GM21619 (cell line): ENCODE data around the gene DSCAM.
"Not testable (repeated sequence)": the region's sequence is repeated elsewhere in the genome, so short reads cannot be mapped to it uniquely, and the experiment has no call there.

ENCODE experiments used
- ATAC-seq: cut with Tn5 transposase; IDR thresholded peaks from one replicate; pipeline ENCODE4 v1.9.1; 2021; ENCODE audit not compliant: unreplicated experiment

Gene DSCAM

DNA sequence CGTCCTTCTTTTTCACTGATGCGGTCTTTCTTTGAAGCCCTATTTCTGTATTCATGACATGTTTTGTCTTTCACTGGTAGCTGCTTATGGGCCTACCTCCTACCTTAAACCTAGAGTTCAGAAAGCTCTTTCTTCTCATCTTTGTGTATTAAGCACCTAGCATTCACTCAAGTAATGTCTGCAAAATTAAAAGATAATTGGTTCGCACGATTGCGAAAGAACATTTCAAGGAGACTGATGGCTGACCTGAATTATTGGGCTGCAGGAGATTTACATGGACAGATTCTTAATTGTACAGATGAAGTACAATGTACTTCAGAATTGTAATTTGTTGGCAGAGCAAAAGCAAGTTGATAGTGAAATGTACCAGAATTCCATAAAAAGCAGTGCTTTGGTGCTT is 773.3 kb downstream of the DSCAM start:
- no peak for ATAC-seq

DNA sequence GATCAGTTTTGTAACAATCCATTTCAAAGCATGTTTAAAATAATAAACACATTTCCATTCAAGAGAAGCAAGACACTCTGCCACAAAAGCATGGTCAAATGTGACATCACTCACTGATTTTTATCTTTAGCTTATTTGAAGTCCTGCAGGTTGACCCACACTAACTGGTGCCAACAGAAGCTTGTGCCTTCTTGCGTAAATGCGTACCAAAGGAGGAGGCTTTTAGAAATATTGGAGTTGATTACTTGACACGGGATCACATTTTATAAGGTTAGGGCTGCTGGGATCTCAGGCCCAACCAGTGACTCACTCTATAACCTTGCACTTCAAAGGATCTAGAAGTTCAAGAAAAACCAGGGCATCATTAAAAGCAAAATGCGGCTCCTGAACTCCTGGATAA is 776.1 kb downstream of the DSCAM start:
- no peak for ATAC-seq

DNA sequence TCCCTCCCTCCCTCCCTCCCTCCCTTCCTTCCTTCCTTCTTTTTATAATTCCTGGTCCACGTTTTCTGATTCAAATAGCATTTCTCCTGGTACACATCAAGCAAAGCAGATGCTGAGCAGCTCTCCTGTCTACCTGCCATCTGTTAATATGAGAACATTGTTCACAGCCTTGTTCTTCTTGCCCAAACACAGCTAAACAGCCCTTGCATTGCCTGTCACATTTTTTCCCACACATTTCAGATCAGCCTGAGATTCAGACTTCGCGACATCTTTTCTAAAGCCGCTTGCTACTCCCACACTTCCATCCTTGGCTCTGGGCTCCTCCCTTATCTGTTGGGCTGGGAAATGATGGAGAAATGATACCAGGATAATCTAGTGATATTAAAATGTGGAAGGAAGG is 779.2 kb downstream of the DSCAM start:
- ATAC-seq = no peak

DNA sequence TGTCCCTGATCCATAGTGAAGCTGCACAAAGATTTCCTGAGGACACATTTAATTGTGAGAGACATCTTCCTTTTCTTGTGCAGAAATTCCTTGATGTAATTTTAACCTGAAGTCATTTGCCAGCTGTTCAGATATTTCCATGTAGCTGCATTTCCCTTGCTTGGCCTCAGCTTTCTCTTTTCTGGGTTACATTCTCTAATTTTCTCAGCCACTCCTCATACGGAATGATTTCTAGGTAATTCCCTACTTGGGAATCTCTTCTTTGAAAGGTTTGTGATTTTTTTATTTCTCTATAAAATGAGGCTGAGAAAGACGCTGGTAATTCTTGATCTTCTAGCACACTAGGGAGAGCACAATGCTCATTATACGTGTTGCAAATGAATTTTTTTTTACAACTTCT is 780.7 kb downstream of the DSCAM start:
- ATAC-seq = no peak

DNA sequence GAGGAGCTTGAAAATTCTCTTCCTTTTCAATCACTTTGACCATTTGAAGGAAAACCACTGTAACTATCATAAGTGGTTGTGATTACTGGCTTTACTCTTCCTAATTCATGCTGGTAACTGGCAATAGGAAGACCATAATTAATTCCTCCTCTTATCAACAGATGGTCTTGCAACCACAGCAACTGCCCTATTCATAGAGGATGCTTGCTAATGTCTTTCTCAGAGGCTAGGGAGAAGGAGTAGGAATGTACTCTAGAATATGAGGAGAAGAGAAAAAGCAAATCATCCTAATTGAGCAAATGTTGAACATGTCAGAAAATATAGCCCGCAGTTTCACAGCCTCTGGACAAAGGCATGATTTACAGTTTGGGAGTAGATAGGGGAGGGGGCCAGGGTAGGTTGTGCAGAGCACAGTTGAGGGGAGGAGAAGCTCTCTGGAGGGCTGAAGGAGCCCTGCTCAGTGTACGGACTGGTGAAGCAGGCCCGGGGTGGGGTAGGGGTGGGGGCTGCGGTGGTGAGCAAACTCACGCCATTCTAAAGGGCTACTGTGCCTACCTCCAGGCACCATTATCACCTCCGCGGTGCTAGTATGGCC is 786.8 kb downstream of the DSCAM start:
- no peak for ATAC-seq

DNA sequence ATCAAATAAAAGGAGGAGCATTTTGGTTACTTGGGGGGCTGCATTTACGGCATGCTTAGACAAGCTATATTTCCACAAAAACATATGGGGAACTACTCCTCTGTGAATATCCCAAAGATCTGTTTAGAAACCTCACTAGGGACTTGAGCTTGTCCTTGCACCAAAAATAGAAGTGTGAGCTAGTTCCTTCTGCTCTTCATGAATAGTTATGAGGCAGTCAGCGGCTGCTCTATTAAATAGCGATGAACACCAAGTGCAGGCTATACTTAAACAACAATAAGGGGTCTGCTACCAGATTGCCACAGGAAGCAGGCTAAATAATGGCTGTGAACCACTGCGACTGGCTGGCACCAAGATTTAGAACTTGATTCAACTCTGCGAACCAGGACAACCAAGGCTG is 789.6 kb downstream of the DSCAM start:
- no peak for ATAC-seq

DNA sequence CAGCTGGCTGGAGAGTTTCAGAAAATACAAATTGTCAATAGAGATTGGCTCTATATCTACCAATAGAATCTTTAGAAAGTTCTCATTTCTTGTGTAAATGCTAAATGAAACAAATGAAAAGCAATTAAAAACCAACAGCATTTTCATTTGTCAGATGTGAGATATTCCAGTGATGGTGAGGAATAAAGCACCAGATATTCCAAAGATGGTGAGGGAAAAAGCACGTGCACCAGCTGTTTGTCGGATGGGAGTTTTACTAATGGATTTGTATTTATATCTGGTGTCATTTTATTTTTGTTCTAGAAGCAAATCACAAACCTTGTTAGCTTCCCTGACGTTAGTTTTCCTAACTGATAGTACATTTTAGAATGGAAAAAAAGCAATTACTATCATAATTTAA is 790.9 kb downstream of the DSCAM start:
- ATAC-seq = no peak

DNA sequence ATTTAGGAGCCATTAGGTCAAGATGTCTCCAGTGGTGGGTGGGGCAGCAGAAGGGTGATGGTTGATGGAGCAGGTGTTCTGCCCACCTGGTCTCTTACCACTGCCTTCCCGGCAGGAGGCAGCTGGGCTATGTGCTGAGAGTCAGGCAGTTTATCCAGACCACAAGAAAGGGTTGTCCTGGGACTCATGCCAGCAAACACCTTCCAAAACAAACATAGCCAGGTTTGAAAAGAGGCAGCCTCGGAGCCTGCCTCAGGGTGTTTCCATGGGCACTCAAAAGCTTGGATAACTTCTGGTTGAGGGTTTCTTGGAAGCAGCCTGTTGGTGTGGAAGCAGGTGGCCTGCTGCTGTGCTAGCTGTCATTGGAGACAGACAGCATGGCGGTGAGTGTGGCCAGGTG is 792.6 kb downstream of the DSCAM start:
- ATAC-seq = no peak

DNA sequence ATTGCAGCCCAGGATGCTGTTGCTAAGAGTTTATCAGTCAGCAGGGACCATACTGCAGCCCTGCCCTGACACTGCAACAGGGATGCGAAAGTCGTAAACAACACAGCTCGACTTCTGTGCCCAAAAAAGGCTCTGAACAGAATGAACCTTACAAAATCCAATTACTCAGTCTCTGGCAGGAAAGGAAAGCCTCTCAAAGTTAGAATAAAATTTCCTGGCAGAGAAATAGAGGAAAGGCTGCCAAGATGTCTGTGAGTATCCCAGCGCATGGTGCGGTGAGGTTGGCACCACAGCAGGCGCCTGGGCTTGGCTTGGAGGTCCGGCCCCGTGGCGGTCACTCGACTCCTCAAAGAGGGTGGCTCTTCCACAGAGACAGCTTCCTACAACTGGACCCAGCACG is 794.0 kb downstream of the DSCAM start:
- ATAC-seq = no peak

DNA sequence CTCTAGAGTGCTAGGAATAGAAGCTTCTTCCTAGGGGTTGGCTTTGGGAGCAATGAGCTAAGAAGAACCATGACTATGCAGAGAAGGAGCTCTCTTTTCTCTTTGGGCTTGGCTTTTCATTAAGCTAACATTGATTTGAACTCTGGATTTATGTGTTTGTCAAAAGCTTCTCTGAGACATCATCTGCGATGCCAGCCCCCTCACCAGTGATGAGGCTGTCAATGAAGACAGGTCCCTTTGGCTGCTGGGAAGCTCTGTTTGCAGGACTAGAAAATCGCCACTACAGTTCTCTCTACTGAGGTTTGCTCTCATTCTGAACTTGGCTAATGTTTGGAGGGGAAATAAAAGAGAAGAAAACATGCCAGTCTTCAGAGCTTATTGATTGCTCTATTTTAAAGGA is 794.7 kb downstream of the DSCAM start:
- ATAC-seq = no peak

DNA sequence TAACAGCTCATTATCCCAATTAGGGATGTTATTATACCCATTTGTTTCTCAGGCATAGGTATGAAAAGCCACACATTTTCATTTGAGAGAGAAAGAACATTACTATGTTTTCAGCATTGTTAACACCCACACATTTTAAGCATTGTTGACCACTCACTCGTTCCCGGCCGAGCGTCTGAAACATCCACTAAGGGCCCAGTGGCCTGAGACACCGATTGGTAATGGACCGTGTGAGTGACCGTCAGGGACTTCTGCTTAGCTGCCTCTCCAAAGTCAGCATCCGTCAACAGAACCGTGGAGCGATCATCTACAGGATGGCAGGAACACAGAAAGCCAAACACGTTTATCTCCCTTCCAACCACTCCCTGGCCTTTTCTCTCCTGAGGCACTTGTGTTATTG is 795.2 kb downstream of the DSCAM start:
- no peak for ATAC-seq

DNA sequence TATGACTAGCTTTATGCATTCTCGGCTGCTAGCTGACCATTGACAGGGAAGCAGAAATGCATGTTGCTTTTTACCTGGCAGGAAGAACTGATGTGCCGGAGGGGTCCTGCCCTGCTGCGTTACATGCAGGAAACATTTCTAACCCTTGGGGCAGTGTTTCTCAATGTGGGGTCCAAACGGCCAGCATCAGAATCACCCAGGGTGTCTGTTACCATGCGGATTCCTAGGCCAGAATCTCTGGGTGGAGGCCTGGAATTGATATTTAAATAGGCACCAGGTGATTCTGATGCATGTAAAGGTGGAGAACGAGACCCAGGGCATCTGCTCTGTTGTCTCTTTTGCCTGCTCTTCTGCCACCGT is 797.0 kb downstream of the DSCAM start:
- no peak for ATAC-seq

DNA sequence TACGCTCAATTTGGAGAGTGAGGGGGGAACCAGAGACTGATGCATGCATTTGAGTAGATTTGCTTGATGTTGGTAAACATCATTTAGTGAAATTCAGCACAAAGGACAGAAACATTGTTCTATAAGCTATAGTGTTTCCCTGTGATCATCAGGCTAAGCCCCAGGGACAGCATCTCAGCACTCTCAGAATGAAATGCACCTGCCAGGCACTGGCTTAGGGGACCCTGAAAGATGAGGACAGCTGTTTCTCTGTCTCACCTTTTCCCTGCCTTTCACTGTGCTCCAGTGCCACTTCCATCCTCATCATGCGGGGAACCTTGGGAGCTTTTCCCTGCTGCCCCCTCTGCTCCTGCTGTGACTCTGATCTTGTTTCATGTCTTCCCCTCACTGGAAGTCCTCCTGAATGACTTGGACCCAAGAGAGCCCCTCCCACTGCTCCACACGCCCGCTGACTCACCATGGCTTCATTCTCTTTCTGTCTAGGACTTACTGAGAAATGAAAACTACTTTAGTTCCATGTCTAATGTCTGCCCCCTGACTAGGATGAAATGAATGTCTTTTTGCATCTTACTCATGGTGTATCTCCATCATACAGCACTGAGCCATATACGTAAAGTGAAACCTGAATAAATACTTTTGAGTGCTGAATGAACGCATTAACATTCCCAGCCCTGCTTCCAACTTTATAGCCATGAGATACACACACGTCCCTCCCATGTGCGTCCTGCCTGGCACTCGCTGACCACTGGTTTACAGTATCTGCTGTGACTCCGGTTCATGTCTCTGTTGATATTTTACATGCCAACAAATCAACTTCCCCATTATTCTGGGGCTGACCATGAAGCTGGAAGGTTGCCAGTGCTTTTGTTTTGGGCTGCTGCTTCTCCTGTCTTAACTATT is 797.7 kb downstream of the DSCAM start:
- no peak for ATAC-seq

DNA sequence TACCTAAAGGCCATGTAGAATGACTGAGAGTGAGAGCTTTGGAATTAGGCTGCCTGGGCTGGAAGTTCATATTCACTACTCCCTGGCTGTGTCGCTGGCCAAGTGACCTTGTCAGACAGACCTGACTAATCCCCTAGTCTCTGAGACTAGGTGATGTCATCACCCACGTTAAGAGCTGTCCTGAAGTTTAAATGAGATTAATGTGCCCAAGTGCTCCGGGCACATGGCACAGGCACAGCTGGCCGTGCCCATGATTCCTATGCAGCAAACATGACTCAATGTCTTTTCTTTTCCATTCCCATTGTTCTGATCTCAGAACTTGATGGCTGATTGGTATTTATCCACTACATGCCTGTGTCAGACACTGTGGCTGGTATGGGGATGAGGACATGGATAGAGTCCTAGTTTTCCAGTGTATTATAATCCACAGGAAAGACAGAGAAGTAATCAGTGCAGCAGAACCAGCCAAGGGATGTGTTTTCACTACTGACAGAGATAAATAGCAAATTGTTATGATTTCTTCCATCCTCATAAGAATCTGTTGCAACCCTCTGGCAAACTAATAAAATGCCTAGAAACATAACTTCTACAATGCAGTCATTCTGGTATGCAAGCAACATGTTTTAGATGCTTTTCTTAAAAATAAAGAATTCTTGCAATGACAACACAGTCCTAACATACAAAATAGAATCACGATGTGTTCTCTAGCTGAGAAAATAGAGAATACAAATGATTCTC is 798.8 kb downstream of the DSCAM start:
- no peak for ATAC-seq

DNA sequence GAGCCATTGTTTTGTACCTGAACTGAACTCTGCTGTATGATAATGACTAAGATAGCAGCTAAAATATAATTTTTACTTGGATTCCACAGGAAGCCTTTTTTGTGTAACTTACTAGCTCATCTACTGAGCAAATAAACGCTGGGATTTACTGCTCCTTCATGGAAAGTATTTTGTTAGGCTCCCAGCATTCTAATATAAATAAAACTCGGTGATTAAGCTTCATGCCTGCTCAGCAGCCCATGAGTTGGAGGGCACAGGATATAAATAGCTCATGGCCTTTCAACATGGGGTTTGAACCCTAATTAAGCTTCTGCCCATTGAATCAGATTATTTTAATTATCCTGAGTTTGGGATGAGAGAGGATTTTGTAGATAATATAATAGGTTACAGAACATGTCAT is 799.7 kb downstream of the DSCAM start:
- no peak for ATAC-seq

DNA sequence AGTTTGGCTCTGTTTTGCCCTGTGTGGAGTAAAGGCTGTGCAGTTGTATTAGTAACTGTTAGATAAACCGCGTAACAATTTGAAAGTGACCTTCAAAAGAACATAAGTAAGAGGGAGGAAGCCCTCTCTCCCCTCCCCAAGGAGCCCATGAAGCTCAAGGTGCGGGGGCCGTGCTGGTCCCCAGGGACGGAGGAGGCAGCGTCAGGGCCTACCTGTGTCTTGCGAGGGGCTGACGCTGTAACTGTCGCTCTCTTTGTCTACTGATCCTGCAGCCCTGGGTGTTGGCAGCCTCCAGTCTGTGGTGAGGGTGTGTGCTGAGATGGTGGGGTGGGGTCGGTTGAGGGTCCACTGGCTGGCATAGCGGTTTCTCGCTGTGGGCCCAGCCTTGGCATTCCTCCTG is 803.1 kb downstream of the DSCAM start:
- ATAC-seq = no peak

DNA sequence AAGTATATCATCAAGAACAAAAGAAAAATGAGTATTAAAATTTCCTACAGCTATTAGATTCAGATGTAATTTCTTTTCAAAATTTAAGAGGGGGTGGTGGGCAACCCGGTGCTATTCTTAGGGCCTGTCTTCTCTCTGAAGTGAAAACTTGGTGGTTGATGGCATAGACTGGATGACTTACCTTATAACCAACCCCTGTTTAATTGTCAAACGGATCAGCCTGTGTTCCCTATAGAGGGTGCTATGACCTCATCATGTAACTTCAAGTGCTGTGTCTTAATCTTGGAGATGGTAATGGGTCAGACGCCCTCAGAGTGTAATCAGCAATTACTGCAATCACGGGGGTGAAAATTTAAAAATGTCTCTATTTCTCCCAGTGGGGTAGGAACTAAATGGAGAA is 803.5 kb downstream of the DSCAM start:
- no peak for ATAC-seq

DNA sequence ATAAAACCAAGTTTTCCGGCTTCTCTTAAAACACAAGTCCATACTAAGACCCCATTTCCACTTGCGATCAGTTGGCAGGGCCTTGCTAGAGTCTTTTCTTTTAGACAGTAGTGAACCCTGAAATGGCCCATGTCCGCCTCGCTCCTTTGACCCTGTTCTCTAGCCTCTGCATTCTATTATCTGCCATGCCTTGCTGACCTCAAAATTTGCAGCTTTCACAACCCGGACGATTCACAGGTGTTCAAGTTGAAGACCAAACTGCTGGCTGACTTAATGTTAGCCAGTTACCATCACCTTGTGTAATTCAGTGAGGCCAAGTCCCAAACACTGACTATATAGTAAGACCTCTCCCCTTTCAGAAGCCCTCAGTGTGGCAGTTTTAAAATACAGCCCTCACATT is 805.5 kb downstream of the DSCAM start:
- ATAC-seq = no peak

DNA sequence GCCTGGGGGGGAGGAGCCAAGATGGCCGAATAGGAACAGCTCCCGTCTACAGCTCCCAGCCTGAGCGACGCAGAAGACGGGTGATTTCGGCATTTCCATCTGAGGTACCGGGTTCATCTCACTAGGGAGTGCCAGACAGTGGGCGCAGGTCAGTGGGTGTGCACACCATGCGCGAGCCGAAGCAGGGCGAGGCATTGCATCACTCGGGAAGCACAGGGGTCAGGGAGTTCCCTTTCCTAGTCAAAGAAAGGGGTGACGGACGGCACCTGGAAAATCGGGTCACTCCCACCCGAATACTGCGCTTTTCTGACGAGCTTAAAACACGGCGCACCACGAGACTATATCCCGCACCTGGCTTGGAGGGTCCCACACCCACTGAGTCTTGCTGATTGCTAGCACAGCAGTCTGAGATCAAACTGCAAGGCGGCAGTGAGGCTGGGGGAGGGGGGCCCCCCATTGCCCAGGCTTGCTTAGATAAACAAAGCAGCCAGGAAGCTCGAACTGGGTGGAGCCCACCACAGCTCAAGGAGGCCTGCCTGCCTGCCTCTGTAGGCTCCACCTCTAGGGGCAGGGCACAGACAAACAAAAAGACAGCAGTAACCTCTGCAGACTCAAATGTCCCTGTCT is 813.7 kb downstream of the DSCAM start:
- not testable (repeated sequence) for ATAC-seq

DNA sequence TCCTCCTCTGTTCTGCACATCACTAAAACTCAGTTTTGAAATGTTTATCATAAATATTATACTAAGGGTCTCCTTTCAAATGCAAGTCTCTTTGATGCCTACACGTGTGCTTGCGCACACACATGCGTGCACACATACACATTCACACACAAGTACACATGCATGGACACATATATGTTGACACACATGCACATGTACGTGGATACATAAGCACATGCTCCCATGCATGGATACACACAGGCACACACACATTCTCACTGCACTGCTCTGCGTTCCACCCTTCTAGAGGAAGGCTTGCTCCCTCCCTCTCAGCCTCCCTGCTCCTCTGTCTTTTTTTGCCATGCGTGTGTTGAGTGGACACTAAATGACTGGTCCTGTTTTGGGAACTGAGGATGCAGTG is 817.1 kb downstream of the DSCAM start:
- ATAC-seq = no peak

DNA sequence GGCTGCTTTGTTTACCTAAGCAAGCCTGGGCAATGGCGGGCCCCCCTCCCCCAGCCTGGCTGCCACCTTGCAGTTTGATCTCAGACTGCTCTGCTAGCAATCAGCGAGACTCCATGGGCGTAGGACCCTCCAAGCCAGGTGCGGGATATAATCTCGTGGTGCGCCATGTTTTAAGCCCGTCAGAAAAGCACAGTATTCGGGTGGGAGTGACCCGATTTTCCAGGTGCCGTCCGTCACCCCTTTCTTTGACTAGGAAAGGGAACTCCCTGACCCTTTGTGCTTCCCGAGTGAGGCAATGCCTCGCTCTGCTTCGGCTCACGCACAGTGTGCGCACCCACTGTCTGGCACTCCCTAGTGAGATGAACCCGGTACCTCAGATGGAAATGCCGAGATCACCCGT is 818.6 kb downstream of the DSCAM start:
- ATAC-seq = not testable (repeated sequence)
